Measurements from ENCODE around the gene IFNAR1.

The IFNAR1 gene

GRCh38 chr21:33396951-33397350 lies 72.2 kb downstream of the IFNAR1 start:
- in situ Hi-C loops (cut with HindIII; ENCODE audit: low sequenced_read_pairs) = no loop called here

DNA sequence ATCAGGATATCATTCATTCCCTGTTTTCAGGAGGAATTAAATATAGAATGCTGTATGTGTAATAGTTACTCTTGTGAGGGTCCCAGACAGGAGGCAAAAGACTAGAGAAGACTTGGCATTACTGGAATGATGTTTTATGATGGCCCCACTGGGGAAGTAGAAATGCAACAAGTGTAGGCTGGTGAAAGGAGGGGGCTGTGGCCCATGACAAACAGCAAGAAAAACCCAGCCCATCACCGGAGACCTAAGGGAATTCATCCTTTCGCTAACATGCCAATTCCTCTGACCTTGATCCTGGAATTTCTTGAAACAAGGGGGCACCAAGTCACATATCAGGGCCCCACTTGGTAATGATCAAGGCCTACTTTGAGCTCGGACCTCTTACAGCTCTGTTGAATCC lies 72.9 kb downstream of the IFNAR1 start:
- in situ Hi-C loops (cut with HindIII; ENCODE audit: low sequenced_read_pairs) = no loop called here

DNA sequence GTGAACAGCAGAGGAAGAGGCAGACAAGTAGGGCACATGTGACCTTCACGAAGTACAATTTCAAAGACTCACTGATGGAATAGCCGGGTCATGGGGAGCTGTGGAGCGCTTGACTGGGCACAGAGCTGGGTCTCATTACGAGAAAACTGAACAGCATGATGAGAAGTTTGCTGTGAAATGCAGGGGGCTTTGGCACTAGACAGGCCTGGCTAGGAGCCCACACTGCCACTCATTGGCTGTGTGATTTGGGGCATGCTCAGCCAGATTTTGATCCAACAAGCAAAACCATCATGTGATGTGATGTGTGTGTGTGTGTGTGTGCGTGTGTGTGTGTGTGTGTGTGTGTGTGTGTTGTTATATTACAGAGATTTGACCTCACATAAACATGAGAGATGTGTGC lies 73.6 kb downstream of the IFNAR1 start:
- in situ Hi-C loops (cut with HindIII; ENCODE audit: low sequenced_read_pairs) = no loop called here

DNA sequence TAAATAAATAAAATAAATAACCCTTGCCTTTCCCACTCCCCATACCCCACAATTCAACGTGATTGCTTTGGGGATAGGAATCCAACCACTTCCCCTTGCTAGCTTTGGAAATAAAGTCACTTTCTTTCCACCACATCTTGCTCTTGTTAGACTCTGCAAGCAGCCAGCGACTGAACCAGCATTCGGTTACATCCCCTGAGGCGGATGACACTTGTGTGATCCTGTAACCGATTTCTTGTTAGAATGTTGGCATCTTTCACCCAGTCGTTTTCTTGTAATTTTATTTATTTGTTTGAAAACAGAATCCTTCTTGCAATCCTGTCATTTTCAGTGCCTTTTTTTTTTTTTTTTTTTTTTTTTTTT lies 76.8 kb downstream of the IFNAR1 start:
- in situ Hi-C loops (cut with HindIII; ENCODE audit: low sequenced_read_pairs) = no loop called here

DNA sequence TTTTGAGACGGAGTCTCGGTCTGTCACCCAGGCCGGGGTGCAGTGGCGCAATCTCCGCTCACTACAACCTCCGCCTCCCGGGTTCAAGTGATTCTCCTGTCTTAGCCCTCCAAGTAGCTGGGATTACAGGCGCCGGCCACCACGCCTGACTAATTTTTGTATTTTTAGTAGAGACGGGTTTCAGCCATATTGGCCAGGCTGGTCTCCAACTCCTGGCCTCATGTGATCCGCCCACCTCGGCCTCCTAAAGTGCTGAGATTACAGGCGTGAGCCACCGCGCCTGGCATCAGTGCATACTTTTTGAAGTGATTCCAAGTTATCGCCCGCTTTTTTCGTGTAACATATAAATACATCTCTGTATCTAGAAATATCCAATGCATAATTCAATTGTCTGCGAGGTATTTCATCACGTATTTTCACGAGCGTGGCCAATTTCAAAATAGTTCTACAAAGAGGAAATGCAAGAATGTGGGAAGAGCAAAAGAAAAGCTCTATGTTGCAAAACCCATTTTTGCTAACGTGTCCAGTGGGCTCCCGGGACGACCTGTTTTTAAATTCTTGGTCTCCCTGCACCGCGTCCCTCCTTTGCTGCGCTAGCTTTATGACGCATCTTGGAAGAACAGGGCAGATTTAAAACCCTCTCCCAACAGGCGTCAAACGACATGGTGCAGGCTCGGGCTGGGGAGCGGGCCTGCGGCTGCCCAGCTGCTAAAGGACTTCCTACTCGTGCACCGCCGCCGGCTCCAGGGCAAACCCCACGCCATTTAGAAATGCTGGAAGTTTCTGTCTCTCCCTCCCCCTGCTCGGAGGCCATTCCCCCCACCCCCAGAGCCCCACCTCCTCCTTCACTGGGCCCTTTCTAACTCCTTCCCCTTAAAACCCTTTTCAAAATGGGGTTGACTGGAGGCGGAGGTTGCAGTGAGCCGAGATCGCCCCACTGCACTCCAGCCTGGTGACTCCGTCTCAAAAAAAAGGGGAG lies 77.5 kb downstream of the IFNAR1 start:
- in situ Hi-C loops (cut with HindIII; ENCODE audit: low sequenced_read_pairs) = no loop called here

- in situ Hi-C loops (cut with HindIII; ENCODE audit: low sequenced_read_pairs) = no loop called here
These were observed 78.5 kb downstream of the IFNAR1 start, which contains the start of gene IFNGR2 for GRCh38 chr21:33403128-33403785. Gene IFNGR2, plus strand, starts transcription at chr21:33403413. Its CDS starts 131 bp downstream, at chr21:33403544.

DNA sequence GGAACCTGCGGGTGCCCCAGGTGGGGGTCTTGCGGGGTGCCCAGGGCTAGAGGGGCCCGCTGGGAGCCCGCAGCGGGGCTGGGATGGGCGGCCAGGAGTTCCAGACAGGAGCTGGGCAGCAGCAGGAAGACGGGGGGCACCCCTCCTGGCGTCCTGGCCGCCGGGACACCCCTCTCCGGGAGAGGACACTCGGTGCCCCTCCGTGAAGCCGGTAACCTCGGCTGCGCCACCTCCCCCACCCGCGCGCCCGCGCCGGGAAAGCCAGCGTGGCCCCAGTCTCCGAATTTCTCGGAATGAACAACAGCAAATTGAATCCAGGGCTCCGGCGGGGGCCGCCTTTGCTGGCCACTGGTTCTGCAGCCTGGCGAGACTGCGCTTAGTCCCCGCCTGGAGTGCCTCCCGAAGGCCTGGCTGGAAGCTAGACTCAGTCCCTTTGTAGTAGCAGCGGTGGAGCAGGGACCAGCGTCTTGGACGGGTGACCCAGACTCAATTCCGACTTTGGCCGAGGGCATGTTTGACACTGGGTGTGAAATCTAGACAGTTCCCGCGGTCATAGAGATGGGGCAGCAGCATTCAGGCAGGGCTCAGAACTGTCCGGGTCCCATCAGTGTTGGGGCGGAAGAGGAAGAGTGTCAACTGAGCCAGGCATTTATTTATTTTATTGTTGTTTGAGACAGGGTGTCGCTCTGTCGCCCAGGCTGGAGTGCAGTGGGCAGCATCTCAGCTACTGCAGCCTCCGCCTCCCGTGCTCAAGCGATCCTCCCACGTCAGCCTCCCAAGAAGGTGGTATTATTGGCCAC lies 79.2 kb downstream of the IFNAR1 start:
- in situ Hi-C loops (cut with HindIII; ENCODE audit: low sequenced_read_pairs) = no loop called here

DNA sequence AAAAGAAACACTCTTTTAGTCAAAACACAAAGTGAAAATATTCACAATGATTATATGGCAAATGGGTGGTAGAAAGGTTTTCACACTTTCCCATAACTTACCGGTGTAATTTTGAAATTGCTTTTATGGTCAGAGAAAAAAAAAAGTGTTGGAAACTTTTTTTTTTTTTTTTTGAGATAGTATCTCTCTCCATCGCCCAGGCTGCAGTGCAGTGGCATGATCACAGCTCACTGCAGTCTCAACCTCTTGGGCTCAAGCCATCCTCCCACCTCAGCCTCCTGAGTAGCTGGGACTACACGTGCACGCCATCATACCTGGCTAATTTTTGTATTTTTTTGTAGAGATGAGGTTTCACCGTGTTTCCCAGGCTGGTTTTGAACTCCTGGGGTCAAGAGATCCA lies 81.7 kb downstream of the IFNAR1 start:
- in situ Hi-C loops (cut with HindIII; ENCODE audit: low sequenced_read_pairs) = no loop called here

Measured in endothelial cell of hepatic sinusoid (primary cell).